Duodenal mucosa (tissue), 2 donors: Measurements from ENCODE around the gene SFPQ.

ENCODE experiments used
- H3K27ac ChIP-seq: one replicate; pipeline ENCODE4 v1.7.0; 2013; ENCODE audit warnings: low read depth, low read length
- H3K27me3 ChIP-seq, 2 donors: one replicate each; pipeline ENCODE4 v1.7.0; 2013; ENCODE audit warnings: low read length in 2 of 2, control low read depth in 1 of 2; ENCODE audit not compliant: insufficient read depth in 2 of 2, control insufficient read depth in 1 of 2
- H3K36me3 ChIP-seq, 2 donors: one replicate each; pipeline ENCODE4 v1.7.0; 2013; ENCODE audit warnings: low read length in 2 of 2, control low read depth in 1 of 2; ENCODE audit not compliant: insufficient read depth in 2 of 2, control insufficient read depth in 1 of 2
- H3K4me1 ChIP-seq, 2 donors: one replicate each; pipeline ENCODE4 v1.7.0; 2013; ENCODE audit warnings: low read length in 2 of 2, control low read depth in 1 of 2; ENCODE audit not compliant: insufficient read depth in 2 of 2, control insufficient read depth in 1 of 2
- H3K4me3 ChIP-seq, 2 donors: one replicate each; pipeline ENCODE4 v1.7.0; 2013; ENCODE audit warnings: low read length in 2 of 2, low read depth in 1 of 2
- H3K9ac ChIP-seq, 2 donors: one replicate each; pipeline ENCODE4 v1.7.0; 2013; ENCODE audit warnings: low read length in 2 of 2, low read depth in 1 of 2
- H3K9me3 ChIP-seq, 2 donors: one replicate each; pipeline ENCODE4 v1.7.0; 2013; ENCODE audit warnings: low read length in 2 of 2, control low read depth in 1 of 2; ENCODE audit not compliant: control insufficient read depth in 1 of 2

Gene SFPQ

DNA sequence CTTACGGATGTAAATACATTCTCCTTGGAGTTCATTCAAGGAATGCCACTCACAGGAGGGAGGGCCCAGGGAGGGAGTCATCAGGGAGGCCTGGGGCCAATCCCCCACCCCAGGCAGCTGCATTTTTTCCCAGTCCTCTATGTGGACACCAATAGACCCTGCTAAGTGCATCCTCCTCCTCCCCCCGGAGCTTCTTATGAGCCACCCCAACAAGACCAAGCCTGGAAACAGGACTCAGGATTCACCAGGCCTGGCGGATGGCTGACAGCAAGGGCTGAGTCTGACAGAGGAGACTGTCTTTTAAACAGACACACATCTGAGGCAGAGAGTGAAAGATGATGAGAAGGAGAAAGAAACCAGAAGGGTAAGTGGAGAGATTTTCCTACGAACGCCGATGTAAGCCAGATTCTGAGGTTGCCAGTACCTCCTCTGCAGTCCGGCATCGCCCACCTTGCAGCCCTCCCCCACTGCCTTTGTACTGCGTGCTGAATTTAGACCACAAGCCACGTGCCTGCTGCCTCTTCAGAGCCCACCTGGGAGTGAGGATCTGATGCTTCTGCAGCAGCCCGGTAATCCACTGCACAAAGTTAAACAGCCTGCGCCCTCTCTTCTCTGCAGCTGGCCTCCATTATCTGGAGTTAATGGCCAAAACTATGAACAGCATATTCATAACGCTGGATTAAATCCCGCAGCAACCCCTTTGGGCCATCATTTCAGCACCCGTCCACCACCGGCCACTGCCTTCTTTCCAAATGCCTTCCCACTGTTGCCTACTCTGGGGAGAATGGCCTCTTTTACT is 17.6 kb upstream of the SFPQ start:
- no peak overlapping the region for H3K4me3 ChIP-seq
- no peak overlapping the region for H3K9ac ChIP-seq
- no peak overlapping the region for H3K27ac ChIP-seq

GRCh38 chr1:35203295-35203694 is 10.3 kb upstream of the SFPQ start:
- no peak overlapping the region for H3K4me3 ChIP-seq
- H3K27ac ChIP-seq = no peak overlapping the region
- H3K27me3 ChIP-seq = no peaks in the 10 kb centered on the region
- no peaks in the 10 kb centered on the region for H3K36me3 ChIP-seq
- no peaks in the 10 kb centered on the region for H3K4me1 ChIP-seq
- no peaks in the 10 kb centered on the region for H3K9me3 ChIP-seq
- H3K9ac ChIP-seq = no peak overlapping the region

More for the DNA sequence above, 17.6 kb upstream of the SFPQ start:
- H3K9me3 ChIP-seq = no peaks in the 10 kb centered on the region
- no peaks in the 10 kb centered on the region for H3K27me3 ChIP-seq
- H3K4me1 ChIP-seq = no peaks in the 10 kb centered on the region
- no peaks in the 10 kb centered on the region for H3K36me3 ChIP-seq

DNA sequence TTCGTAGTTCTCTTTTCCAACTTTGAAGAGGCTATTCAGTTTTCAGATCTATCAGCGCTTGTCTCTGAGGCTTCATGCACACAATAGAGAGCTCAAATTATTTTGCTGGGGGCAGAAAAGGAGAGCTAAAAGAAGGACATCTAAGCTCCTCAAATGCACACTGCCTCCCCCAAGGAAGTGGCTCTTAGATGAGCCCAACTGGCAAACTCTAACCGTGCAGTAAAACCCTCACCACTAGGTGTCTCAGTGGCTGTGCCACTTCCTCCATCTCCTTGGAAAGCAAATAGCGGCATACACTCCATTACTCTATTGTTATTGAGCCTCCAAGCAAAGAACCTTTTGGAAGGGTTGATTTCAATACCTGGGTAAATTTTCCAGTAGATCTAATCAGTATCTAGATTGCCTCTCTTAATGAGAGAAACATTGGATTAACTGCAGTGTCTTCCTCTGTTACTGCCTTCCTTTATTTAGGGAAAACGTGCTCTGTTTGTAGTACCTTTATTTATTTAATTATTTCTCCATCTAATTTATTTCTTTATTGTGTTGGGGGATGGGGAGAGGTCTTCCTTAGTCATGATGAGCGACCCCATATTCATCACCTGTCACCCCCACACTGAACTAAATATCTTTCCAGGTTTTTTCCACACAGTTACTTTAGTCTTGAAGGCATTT is 9.2 kb upstream of the SFPQ start:
- no peak overlapping the region for H3K27ac ChIP-seq

GRCh38 chr1:35201631-35202030 is 8.7 kb upstream of the SFPQ start:
- Histone ChIP-seq H3K9ac (no peak overlapping the region), H3K4me1 (no peaks in the 10 kb centered on the region), H3K27me3 (no peaks in the 10 kb centered on the region), H3K9me3 (no peaks in the 10 kb centered on the region), H3K4me3 (no peak overlapping the region), H3K36me3 (no peaks in the 10 kb centered on the region), H3K27ac (no peak overlapping the region)

More for the DNA sequence above, 9.2 kb upstream of the SFPQ start:
- Histone ChIP-seq H3K27me3 (no peaks in the 10 kb centered on the region), H3K36me3 (no peaks in the 10 kb centered on the region), H3K4me1 (no peaks in the 10 kb centered on the region), H3K9me3 (no peaks in the 10 kb centered on the region), H3K4me3 (no peak overlapping the region), H3K9ac (no peak overlapping the region)

GRCh38 chr1:35192056-35192852 is 691 bp downstream of the SFPQ start:
- H3K27ac ChIP-seq = peak overlapping the region; percentile 98
- no peaks in the 10 kb centered on the region for H3K27me3 ChIP-seq
- peak overlapping the region; percentile 83 to 98 for H3K4me3 ChIP-seq
- H3K9me3 ChIP-seq = no peaks in the 10 kb centered on the region
- H3K4me1 ChIP-seq = peaks cover 24 to 39% of the 10 kb centered on the region in 2 donors
- peak overlapping the region; percentile 92 to 93 for H3K9ac ChIP-seq
- H3K36me3 ChIP-seq = peaks cover 34 to 38% of the 10 kb centered on the region in 2 donors

DNA sequence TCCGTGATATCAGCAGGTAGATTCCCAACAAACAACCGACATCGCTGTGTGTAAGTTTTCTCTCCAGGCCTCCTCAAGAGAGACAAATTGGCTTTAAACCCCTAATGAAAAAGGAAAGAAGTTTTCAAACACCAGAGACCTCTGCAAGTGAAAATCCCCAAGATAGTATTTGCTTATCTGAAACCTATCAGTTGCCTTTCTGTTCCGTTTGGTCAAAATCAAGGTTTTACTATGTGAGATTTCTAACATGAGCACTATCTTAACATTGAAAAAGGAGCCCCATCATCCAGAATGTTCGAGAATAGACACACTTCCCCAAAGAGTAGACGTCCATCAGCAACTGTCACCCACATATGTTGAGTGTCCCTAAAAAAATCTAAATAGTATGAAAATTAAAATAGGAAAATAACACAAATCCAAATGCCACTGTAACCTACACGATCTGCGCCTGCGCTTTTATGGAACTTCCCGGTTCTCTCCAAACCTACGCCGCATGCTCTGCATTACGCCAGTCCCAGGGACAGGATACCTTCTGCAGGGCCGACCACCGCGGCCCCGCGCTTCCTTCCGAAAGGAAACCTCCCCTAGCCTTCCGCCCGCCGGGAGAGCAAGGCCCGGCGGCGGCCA is 1.4 kb downstream of the SFPQ start:
- Histone ChIP-seq H3K27ac (no peak overlapping the region), H3K9me3 (no peaks in the 10 kb centered on the region), H3K36me3 (peaks cover 41 to 45% of the 10 kb centered on the region in 2 donors), H3K27me3 (no peaks in the 10 kb centered on the region), H3K4me3 (peak overlapping the region; percentile 83 to 98), H3K4me1 (peaks cover 29 to 41% of the 10 kb centered on the region in 2 donors), H3K9ac (peak overlapping the region; percentile 29 to 92)

GRCh38 chr1:35190784-35191183 is 2.2 kb downstream of the SFPQ start:
- peaks cover 47 to 52% of the 10 kb centered on the region in 2 donors for H3K36me3 ChIP-seq
- no peaks in the 10 kb centered on the region for H3K27me3 ChIP-seq
- H3K4me3 ChIP-seq = peak overlapping the region; percentile 83 to 98
- H3K4me1 ChIP-seq = peaks cover 37 to 46% of the 10 kb centered on the region in 2 donors
- no peaks in the 10 kb centered on the region for H3K9me3 ChIP-seq
- H3K27ac ChIP-seq = no peak overlapping the region
- peak overlapping the region; percentile 29 to 92 for H3K9ac ChIP-seq

GRCh38 chr1:35188578-35189392 is 4.2 kb downstream of the SFPQ start:
- Histone ChIP-seq H3K9me3 (no peaks in the 10 kb centered on the region), H3K36me3 (peaks cover 64 to 72% of the 10 kb centered on the region in 2 donors), H3K27me3 (no peaks in the 10 kb centered on the region), H3K27ac (no peak overlapping the region), H3K4me3 (no peak overlapping the region), H3K9ac (no peak overlapping the region), H3K4me1 (peaks cover 43 to 49% of the 10 kb centered on the region in 2 donors)

GRCh38 chr1:35187816-35188342 is 5.1 kb downstream of the SFPQ start:
- no peaks in the 10 kb centered on the region for H3K27me3 ChIP-seq
- peaks cover 43 to 44% of the 10 kb centered on the region in 2 donors for H3K4me1 ChIP-seq
- H3K4me3 ChIP-seq = no peak overlapping the region
- H3K36me3 ChIP-seq = peaks cover 69 to 81% of the 10 kb centered on the region in 2 donors
- H3K27ac ChIP-seq = no peak overlapping the region
- H3K9me3 ChIP-seq = no peaks in the 10 kb centered on the region
- H3K9ac ChIP-seq = peak overlapping the region in 1 of 2 donors; percentile 12
